NCI-H1105 treated with DMSO at 0.1 percent for 48 hours (cell line): ENCODE measurements around the gene NUAK1.

Source experiments
- DNase-seq: peaks from one replicate; lab custom pipeline; 2025; lab: John Stamatoyannopoulos, UW

Gene NUAK1

DNA sequence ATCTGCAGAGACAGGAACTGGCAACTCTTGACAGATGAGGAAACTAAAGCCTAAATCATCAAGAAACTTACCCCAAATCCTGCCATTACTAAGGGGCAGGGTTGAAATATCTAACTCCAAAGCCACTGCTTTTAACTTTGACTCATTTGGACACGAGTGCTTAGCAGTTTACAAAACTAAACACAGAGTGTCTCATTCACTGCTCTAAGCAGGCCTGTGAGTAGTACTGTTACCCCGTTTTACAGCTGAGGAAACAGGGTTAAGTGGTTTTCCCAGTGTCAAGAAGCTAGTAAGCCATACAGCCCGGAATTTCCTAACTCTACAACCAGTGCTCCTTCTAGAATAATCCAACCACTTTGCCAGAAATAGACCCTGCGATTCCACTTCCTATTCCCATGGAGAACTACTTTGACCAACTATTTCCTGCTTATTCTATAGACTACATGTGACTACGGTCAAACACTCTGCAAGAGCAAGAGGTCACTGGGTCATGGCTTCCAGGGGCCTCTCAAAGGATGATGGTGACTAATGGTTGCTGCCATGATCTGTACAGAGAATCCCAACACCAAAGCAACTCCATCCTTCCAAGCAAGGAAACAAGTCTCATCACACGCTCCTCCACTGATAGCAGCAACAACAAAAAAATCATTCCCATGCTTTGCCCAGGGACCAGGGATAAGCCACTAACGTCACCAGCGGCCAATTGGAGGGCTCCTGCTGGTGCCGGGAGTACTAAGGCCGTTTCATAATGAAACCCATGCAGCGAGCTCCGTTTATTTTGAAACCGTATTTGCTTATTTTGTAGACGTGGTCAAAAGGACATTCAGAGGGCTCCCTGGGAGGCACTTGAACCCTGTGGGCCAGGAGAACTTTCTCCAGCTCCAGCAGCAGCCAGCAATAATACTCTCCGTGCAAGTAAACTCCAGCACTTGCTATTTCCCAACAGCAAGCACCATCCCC lies 56.3 kb downstream of the NUAK1 start:
- no peak for DNase-seq

DNA sequence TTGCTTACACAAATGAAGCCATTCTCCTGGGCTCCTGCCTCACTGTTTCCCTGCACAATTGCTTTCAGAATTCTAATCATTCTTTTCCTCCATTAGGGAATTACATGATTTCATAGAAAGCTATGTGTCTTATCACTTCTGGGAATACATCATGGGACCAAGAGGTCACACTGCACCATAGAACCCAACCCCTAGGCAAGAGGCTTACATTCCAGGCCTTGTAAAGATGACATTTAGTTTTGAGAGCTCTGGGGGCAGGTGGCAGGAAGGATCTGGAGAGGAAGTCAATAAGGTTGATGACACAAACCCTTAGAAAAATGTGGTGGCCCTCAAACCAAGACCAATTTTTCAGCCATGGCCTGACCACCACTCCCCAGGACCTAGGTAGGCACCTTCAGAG lies 57.1 kb downstream of the NUAK1 start:
- DNase-seq = no peak

DNA sequence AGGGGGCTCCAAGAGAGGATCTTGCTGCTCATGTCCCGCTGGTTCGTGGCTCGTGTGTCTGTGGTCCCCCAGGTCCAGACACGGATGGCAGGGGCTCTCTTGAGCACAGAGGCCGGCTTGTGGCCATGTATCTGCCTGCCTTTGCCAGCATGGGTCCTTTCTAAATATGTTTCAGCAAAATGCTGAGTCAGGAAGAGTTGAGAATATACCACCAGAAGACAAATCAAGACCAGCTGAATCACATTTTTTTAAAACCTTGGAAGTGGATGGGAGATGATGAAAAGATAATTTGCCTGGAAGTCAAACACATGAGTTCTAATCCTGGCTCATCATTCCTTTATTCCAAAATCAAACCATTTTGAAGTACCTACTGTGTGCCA lies 58.0 kb downstream of the NUAK1 start:
- DNase-seq = no peak

DNA sequence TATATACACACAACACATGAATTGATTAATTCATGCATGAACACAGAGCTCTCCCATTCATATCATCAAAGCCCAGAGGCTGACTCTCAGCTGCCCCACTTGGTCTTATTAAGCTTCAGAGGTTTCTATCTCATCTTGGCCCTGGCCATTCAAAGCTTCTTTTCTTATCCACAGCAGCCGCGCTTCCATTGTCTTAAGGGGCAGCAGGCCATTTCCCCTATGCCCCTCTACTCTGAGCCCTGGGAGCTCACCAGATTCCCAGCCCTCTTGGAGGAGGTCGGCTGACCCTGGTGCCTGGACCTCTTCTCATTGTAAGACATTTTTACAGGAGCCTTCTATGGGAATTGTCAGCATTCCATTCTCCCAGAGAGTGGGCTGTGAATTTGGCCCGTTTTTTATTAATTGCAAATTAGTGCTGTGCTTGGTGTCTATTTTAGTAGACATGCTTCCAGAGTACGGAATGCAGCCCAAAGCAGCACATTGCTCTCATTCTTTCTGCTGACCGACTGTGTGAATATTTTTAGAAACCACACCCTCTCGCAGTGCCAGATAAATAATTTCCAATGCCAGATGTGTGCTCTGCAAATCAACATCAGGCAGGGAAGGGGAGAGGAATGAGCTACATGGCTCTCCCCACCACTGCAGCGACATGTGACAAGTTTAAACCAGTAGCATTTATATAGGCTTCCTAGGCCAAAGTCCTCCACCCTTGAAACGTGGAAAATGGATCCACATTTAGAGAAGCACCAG lies 58.5 kb downstream of the NUAK1 start:
- DNase-seq = no peak

DNA sequence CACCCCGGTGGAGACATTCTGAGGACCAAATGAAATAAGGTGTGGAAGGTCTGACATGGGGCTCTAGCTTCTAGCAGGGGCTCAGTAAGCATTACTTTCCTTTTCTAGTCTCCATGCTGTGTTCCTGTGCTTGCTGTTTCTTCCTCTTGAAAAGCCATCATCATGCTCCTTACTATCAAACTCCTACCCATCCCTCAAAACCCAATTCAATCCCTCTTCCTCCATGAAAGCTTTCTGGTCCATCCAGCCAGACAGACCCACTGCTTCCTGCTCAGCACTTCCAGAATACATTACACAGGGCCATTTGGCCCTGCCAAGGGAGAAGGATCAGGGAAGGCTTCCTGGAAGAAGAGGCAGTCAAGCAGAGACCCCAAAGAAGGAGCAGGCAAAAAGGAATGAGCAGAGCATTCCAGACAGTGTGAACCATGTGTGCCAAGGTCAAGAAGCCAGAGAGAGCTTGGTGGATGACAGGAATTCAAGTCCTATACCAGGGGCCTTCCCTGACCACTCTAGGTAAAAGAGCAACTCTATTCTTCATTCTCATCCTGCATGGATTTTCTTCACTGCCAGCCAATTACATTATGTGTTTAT lies 59.5 kb downstream of the NUAK1 start:
- DNase-seq = no peak

DNA sequence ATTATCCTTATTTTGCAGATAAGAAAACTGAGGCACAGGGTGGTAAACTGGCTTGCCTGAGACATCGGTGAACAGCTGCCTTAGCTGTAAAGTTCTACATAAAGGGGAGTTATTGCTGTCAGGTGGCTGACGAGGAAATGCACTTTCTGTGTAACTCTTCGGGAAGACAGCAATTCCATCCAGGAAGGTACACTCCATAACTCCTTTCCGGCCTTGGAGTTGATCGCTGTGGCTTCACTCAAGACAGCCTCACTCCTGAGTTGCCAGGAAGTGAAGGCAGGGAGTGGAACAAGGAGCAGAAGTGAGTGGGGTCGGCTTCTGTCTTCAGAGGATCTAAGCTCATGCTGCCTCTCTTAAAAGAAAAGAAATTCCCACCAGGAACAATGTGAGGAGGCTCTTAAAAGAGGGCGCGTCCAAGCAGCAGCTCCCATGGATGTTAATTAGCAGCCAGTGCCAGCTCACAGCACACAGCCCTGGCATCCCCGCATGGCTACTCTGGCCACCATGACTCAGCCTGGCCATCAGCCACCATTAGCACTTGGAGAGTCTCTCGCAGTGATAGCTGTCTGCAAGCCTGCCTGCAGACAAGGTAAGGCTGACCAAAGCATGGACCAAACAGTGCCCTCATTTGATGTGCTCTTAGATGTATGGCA lies 60.3 kb downstream of the NUAK1 start:
- DNase-seq = no peak

DNA sequence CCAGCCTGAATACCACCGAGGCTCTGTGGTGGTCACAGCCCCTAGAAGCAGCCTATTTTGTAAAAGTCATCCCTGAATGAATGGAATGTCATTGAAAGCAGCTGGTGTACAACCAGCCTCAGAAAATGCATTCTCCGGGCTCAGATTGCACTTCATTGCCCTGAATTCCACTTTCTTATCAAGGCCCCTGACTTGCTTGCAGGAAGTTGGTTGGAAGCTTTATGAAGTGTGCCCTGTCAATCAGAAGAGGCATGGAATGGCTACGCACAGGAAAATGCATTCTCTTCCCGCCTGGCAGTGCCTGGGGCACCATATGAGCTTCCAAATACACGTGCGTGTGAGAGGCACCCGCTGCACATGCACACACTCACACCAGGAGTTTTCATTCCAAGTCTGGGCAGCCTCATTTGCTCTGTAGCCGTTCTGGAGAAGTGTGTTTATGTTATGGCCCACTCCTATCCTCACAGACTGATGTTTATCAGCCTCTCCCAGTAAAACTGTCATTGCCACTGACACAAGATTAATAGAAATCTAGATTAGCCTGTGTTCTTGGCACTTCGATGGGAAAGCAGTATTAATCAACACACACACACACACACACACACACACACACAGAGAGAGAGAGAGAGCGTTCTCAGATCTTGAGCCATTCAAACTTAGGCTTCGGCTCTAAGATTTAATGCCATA lies 63.9 kb downstream of the NUAK1 start:
- DNase-seq = no peak

DNA sequence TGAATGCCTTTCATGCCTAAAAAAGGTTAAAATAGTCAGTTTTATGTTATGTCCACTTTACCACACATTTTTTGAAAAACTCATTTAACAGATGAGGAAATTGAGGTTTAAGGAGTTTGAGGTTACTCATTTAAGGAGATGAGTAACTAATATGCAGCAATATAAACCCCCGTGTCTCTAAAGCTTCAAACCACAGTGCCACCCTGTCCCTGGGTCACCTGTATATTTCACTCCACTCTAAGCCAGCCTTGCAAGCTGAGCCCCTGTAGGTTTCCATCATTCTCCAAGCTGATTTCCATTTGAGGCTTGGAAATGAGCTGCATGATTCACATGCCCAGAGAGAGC lies 64.4 kb downstream of the NUAK1 start:
- DNase-seq = no peak

DNA sequence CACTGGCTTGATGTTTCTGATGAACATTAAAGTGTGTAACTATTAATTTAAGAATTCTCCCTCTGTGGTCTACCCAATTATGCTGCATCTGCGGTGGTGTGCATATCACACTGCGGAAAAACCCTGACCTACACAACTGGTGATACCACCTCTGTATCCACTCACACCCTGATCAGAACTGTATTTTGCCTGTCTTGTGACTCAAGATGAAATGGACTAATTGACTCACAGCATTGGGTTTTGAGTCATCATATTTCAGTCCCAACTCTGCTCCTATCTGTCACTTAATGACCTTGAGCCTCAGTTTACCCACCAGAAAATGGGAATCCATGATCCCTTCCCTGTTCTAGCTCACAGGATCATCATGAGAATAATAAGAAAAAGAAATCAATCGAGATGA lies 65.6 kb downstream of the NUAK1 start:
- DNase-seq = no peak

DNA sequence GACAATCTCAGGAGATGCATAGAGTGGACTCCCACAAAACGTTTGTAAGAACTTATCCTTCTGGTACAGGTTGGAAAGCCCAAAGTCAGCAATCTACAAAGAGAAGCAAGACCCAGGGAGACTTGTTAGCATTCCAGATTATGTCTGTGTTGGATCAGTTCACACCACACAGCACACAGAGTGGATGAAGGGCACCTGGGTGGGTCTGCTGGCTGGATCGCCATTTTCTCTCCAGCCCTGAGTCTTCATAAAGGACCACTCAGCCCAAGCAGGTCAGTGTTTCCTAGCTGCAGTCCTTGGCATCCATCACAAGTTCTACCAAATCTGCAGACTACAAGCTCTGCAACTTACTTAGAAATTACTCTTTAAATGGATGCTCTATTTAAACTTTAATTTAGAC lies 66.0 kb downstream of the NUAK1 start:
- no peak for DNase-seq

DNA sequence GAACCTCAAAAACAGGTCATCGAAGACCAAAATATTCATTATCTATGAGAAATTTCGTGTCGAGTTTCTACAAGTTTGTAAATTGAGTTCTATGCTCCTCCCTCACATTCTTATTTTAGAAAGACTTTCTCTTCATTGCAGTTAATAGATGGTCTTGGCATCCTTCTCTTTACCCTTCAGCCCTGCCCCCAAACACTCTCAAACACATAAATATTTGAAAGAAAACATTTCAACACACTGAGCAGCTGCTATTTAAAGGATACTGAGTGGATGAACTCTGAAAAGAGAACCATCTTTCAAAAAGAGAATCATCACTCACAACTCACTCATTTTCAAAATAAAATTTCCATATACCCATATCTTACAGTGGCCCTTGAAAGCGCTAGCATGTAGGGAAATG lies 67.1 kb downstream of the NUAK1 start:
- no peak for DNase-seq

DNA sequence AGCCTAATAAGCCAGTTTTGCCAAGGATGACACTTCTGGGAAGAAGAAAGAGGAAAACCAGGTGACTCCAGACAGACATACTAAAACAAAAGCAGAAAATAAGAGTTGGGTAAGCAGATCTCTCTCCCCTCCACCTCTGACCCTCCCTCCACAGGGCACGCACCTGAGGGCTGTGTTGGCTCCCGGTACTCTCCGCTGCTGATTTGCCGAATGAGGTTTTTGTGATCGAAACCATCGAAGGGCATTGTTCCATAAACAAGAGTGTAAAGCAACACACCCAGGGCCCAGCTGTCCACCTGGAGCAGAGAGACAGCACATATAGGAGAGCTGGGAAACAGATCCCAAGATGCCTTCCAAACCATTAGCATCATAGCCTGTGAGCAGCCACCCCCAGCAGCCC lies 68.1 kb downstream of the NUAK1 start:
- no peak for DNase-seq

DNA sequence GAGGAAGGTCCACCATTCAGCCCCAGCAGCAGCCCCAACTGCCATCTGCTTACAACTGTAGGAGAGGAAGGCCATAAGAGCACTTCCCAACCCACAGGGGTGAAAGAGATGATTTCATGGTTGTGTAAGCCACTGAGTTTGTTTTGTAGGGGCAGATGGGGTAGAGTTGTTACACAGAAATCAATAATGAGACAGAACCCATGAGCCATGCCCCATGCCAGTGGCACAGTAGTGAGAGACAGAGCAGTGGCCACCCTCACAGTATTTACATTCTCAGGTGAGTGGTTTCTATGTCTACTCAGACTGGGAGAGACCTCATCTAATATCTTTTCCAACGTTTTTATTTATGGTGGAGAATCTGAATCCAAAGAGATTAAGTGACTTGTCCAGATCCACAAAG lies 68.6 kb downstream of the NUAK1 start:
- DNase-seq = no peak

DNA sequence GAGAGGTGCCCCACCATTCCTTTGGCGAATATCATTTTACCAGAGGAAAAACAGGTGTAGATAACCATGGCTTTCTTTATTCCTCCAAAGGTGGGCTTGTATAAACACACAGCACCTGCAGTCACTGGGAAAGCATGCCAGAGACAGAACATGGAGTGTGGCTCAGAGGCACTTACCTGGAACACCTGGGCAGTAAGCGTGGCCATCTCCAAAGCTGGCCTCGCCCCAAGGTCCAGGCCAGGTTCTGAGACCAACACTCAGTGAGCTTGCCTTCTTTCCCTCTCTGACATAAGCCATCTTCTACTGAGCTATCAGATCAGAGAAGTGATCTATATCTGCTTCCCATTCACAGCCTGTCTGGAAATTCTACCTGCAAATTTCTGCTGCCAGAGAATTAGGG lies 70.5 kb downstream of the NUAK1 start:
- DNase-seq = no peak

DNA sequence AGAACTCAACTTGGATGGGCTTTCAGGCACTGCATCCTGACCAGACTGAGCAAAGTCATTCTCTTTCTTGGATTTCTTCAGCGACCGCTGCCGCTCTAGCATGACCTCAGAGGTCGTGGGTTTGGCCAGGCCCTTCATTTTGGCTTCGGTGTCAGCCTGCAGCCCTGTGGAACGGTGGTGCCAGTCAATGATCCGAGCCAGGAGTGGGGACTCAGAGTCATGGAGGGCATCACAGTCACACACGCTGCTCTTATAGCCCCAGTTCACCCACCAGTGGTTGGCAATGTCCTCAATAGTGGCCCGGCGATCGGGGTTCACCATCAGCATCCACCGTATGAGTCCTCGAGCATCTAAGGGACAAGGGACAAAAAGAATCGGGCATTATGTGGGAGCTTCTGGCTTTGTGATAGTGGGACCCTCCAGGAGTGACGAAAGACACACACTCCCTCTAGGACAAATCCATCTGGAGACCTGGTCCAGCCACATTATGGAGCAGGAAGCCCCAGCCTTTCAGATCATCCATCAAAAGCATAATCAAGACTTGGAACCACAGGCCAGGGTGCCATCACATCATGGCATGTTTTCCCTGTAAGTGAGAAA lies 71.0 kb downstream of the NUAK1 start:
- no peak for DNase-seq

DNA sequence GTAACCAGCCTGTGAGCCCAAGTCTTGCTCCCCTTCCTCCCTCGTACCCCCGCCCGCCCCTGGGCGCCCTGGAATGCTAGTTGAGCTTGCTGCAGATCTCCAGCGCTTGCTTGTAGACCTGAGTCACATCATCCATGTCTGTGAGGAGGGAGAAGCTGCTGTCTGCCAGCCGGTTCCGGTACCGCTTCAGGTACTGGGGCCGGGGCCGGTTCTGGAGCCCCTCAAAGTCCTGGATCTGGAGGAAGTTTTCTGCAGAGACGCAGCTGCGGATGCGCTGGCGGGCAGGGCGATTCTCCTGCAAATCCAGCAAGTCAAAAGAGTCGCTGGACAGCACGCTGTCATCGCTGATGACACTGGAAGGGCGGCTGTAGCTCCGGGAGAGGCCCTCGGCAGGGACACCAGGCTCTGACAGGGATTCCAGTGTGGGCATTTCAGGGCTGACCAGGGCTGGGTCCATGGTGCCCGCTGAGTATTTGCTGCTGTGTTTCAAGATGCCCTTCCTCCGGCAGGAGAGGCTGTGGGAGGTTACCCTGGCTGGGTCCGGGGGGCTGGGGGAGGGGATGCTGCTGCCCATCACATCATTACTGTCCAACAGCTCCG lies 71.9 kb downstream of the NUAK1 start:
- no peak for DNase-seq

DNA sequence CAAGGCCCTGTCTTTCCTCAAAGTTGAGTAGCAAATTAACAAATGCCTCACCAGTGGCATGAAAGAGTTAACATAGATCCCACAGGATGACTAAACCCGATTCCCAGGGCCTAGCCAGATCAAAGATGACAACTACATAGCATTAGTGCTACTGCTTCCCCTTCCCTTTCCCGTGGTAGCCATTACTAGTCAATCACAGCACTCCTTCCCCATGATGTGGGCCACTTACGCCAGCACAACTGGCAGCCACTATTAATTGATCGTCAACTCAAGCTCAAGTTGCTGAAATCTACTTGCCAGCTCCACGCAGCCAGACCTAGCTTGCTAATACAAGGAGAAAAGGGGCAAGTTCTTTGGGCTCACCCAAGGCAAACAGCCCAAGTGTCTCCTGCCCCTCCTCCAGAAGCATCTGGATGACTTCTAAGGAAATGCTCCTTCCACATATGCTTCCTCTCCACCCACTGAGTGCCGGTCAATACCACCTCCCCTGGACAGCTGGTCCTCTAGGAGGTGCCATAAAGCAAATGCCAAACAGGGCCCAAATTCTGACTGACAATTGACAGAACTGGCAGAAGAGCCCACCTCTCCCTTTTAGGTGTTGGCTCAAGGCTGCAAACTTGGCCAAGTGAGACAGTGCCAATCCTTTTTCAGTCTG lies 72.6 kb downstream of the NUAK1 start:
- DNase-seq = no peak

DNA sequence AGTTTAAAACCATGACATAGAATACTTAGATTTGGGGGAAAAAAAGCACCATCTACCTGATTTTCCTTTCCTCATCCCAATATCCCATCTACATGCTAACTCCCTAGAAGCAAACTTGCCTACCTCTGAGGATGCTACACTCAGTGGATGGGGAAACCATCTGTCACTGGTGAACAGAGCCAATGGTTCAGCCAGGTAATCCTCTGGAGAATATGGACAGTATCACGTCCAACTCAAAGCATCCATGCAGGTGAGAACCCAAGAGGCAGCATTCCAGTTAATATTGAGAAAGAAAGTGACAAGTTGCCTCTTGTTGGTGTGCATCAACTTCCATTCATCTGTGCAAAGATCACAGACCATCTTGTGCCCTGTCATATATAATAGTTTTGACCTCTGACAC lies 73.2 kb downstream of the NUAK1 start:
- DNase-seq = no peak

DNA sequence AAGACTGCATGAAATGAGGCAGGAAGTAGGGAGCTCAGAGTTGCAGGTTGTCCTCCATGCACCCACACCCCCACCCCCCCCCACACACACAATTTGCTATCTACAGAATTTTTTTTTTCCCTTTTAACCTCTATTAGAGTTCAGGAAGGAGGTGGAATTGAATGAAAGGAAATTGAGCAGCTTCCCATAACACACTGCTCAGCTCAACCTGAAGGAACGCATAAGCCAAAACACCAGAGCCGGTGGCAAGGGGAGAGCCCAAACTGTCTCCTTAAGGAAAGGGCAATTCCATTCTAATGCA lies 74.1 kb downstream of the NUAK1 start:
- no peak for DNase-seq

DNA sequence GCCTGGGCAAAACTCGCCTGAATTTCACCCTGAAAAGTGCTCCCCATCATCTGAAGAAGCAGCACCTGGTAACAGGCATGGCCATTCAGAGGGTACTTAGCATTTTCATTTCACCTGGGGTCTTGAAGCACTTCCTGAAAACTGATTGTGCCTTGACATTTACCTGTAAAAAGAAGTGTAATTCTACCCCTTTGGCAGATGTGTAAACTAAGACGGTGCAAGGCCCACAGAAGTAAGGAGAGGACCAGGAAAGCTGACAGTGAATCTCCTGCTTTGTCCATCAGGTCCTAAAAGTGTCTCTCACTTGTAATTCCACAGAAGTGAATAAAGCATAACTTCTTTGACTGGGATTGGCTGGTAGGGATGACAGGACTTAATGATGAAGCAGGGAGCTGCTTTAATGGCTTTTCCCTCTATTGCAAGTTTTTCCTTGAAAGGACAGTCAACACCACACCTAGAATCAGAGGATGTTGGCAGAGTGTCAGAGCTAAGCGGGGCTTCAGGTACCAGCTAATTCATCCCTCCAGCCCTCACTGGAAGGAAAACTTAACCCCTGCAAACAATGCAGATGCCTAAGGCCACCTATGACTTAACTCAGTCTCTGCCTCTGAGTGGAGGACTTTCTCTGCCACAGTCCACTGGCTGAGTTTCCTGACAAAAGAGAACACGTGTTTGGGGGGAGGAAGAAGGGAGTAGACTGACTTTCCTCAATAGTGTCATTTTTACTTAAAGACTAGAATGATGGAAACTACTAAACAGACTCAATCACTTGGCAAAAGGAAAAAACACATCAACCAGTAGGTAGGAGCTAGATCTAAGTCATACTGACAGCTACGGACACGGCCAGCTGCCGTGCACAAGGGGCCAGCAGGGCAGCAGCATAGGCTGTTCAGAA lies 74.7 kb downstream of the NUAK1 start:
- no peak for DNase-seq
